GM04503 (cell line): ENCODE measurements around the gene CTIF.
"Not testable (repeated sequence)": the region's sequence is repeated elsewhere in the genome, so short reads cannot be mapped to it uniquely, and the experiment has no call there.

Experiments
- DNase-seq: peaks from one replicate; pipeline ENCODE4 v3.0.0-alpha.2; 2012; ENCODE audit warnings: low read depth

The CTIF gene

DNA sequence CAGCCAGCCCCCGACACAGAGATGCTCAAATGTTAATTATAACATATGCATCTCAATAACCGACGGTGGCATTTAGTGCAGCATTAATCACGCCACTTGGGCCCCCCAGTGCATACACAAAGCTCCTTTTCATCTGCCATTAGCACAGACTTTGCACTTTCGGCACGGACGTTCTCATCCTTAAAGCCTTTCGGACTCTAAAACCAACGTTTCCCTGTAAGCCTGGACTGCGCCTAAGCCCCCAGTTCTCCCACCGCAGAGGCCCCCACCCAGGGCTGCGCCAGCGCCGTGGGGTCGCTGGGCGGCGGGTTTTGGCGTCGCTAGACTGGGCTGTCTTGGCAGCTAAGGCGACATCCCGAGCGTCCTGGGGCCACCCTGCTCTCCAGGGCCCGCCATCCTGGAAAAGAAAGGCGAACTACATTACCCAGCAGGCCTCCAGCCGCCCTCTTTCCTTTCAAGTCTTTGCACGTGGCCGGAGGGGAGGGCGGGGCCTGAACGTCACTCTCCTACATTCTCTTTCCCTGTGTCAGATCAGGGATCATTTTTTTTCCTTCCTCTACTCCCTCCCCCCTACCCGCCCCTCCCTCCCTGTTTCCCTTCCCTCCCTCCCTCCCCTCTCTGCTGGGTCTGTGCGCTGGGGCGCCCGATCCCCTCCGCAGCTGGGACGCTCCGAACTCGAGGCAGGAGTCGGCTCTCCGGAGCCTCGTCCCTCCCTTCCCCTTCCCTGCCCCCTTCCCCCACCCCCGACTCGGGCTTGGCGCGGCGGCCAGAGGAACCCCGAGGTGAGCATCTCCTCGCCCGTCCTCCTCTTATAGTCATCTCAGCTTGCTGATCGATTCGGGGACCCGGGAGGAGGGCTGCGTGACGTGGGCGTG, at the start of gene CTIF:
Gene CTIF (plus strand): TSS at position 501 of the 875 bp plus-strand sequence. CDS start 80,535 bp downstream, outside the sequence.
- peak; percentile 85 for DNase-seq

DNA sequence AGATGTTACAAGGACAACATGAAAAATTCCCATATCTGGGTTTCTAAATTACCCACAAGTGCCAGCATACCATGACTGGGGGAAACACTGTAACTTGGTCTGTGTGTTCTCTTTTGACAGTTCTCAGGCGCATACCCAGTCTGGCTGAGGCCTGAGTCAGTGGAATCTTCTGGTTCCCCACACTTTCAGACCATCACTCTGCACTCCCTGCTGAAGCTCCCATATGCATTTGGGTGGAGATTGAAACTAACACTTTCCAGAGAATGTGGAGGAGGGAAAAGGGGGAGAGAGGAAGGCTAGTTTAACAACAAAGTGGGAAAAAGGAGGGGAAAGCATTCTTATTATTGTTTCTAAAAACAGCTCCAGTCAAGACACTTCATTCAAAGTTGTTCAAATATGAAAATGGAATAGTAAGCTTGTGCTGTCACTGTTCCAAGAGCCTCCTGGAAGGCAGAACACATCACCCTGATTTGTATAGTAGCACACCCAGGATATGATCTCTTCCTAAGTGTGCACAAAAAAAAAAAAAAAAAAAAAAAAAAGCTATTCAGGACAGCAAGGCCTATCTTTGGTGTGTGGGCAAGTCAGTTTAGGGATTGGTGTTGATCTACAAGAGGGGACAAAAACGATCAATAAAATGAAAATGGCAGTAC, 48.1 kb upstream of the CTIF start:
- no peak for DNase-seq

DNA sequence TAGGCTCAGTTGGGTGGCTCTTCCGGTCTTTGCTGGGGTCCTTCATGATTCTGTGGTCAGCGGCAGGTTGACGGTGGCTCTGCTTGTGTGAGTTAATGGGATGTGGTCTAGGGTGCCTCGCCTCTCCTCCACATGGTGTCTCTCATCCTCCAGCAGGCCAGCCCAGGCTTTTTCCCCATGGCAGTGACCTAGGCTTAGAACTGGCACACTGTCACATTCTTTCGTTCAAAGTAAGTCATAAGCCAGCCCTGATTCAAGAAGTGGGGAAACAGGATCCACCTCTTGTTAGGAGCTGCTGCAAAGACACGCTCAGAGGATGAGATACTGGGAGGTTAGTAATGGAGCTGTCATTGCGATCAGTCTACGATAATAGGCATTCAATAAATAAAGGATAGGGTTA, 46.0 kb upstream of the CTIF start:
- DNase-seq, result no peak

DNA sequence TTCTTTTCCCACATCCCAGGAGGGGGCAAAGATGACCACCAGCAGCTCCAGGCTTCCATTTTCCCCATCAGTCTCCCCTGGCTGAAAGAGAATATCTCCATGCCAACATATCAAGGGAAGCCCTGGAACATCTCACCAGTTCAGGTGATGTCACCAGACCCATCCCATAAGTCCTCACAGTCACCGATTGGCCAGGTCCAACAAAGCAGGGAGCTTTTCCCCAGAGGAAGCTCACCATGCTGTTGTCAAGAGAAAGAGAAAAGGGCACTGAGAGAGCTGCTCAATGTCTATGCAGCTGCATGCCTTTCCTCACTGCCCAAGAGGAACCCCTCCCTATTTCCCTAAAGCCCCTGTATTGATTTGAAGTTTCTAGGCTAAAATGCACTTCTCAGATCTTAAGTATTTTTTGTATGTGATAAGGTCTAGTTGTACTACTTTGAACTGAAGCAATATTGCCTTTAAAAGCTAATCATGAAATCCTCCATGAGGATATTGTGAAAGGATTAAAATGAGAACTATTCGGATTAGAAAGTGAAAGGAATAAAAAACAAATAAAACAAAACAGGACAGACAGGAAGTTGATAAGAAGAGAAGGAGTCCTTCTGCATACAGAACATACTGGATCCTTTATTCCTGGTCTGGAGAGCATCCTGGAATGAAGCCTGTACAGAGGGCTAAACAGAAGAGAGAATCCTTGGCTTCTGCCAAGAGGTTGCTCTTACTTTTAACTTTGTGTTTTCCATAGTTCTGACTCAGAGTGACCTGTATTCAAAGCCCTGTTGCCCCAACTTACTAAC, 45.2 kb upstream of the CTIF start:
- no peak for DNase-seq

DNA sequence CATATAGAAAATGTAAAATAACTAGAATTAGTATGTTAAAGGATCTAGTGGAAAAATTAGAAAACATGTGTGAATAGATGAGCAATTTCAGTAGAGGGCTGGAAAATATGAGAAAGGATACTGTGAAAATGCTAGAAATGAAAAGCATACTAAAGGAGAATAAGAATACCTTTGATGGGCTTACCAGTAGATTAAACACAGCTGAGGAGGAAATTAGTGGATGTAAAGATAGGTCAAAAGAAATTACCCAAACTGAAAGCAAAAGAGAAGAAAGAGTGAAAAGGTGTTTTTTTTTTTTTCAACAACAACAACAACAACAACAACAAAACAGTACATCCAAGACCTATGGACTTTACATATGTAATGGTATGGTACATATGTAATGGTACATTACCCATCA, 41.0 kb upstream of the CTIF start:
- no peak for DNase-seq

GRCh38 chr18:48500517-48500916, 38.3 kb upstream of the CTIF start:
- DNase-seq, result no peak

GRCh38 chr18:48502906-48503305, 35.9 kb upstream of the CTIF start:
- DNase-seq, result no peak

- no peak for DNase-seq
Observed at GRCh38 chr18:48504819-48505218, 34.0 kb upstream of the CTIF start.

GRCh38 chr18:48506983-48507568, 31.8 kb upstream of the CTIF start:
- not testable (repeated sequence) for DNase-seq

GRCh38 chr18:48512498-48512897, 26.3 kb upstream of the CTIF start:
- not testable (repeated sequence) for DNase-seq

GRCh38 chr18:48514786-48515185, 24.0 kb upstream of the CTIF start:
- no peak for DNase-seq

DNA sequence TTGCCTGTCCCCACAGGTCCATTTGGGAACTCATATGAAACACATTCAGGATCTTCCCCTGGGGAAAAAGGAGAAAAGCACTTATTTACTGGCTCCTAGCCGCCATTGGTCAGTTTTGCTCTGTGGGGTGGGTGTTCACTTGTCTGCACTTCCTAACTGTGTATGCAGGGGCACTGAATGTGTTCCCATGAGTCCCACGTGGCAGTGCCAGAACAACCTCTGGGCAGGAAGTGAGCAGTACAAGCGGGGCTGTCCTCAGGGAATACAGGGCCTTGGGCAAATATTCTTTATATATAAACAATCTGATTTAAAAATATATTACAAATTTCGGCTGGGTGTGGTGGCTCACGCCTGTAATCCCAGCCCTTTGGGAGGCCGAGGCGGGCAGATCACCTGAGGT, 21.8 kb upstream of the CTIF start:
- no peak for DNase-seq

DNA sequence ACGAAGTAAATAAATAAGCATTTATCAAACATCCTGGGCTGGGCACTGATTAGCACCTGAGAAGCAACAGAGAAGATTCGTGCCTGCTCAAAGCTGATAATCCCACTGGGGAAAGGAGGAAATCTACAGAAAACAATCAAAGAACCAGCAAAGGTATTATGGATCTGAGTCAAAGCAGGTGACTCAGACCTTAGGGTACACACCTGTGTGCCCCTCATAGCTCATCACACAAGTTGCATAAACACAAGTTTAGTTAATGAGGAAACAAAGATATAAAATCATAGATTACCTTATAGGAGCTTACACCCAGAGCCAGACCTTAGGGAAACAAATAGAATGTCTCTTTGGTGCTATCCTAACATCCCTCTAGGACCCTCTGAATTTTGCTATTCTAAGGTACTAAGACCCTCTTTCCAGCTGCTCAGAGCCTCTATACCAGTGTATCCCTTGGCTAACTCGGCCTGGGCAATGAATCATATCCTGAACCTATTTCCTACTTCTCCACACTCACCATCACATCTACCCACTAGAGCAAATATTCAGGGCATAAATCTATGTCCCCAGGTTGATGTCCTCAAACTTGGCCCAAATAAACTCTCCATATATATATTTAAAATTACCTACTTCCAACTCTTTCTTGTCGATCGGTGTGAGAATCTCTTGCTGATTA, 19.3 kb upstream of the CTIF start:
- no peak for DNase-seq

DNA sequence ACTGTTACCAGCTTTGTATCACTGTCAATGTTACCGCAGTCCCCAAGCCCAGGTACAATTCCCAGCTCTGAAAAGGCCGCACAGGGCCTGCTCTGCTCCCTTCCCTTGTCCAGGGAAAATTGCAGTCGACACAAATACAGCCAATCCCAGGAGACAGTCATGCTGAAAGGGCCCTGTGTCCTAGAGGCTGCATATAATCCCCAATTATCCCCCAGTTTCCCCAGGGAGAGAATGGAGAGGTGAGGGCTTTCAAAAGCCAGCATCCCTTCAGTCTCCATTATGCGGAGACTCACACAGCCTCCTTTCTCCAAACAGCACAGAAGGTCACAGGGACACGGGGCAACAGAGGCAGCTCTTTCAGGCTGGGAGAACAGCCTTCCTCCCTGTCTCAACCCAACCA, 17.1 kb upstream of the CTIF start:
- DNase-seq, result no peak

GRCh38 chr18:48525671-48526070, 13.2 kb upstream of the CTIF start:
- no peak for DNase-seq

DNA sequence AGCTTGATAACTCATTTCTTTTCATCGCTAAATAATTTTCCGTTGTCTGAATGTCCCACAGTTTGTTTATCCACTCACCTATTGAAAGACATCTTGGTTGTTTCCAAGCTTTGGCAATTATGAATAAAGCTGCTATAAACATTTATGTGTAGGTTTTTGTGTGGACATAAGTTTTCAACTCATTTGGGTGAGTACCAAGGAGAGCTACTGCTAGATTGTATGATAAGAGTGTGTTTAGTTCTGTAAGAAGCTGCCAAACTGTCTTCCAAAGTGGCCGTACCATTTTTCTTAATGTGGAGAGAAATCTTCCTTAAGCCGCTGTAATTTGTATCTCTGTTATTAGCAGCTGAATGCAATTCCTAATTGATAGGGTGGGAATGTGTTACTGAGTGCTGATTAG, 11.4 kb upstream of the CTIF start:
- no peak for DNase-seq

DNA sequence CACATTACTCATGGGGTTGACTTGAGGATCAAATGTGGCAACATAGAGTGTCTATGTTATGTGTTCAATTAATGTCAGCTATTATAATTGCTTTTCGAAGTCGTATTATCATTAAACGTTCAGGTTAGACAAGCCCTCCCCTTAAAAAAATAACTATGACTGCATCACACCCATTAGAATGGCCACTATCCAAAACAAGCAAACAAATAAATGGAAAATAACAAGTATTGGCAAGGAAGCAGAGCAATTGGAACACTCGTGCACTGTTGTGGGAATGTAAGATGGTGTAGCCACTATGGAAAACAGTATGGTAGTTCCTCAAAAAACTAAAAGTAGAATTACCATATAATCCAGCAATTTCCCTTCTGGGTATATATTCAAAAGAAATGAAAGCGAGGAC, 10.0 kb upstream of the CTIF start:
- DNase-seq, result no peak

DNA sequence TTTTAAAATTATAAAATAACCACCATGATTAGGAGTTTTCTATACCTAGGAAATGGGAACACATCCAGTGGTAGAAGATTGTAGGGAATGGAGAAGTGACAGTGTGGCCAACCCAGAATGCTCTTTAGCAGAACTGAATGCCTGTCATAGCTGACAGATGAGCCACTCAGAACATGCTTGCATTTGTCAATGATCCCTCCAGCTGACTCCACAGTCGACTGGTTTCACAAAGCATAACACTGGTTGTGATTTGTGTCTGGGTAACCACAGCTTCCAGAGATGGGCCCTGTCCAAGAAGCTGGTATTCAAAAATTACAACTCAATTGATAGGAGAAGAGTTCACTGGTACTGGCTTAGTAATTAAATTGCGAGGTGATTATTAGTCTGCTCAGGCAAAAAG, 9.0 kb upstream of the CTIF start:
- DNase-seq, result peak; percentile 84

GRCh38 chr18:48530399-48531081, 8.3 kb upstream of the CTIF start:
- DNase-seq, result no peak

GRCh38 chr18:48531082-48531403, 7.8 kb upstream of the CTIF start:
- DNase-seq, result no peak

DNA sequence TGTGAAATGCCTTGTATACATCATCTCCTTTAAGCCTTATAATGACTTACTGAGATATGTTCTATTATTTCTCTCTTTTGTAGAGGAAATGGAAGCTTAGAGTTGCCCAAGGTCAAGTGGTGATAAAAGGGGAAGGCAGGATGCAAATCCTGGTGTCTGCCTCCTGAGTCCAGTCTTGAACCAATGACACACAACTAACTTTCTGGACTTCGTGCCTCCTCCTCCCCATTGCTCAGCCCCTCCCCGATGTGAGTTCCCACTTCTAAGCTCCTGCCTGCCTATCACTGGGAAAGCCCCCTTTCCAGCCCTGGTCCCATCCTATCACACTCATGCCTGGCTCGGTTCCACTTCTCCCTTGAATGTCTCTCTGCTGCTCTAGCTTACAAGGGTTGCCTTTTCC, 6.9 kb upstream of the CTIF start:
- no peak for DNase-seq
